Heart left ventricle (tissue), 13 donors: ENCODE results near the gene TUT1.

Source experiments
- CTCF ChIP-seq, 12 donors: fragments of 200-600 bp; sonication (generic) in 4 of 12; IDR thresholded peaks; one replicate each; pipeline versions ENCODE4 v1.5.0 to v1.8.0; 2018 to 2022; ENCODE audit warnings: antibody characterized with exemption in 12 of 12, mild to moderate bottlenecking in 5 of 12
- POLR2A ChIP-seq, 2 donors: fragments of 450-650 bp; IDR thresholded peaks; one replicate each; pipeline ENCODE4 v1.6.1; 2017; ENCODE audit warnings: antibody characterized with exemption in 2 of 2, mild to moderate bottlenecking in 2 of 2, moderate library complexity in 2 of 2
- donor health status: ischemic (EF 13 %, LVEDD 7.1; RV severe dilation, severe dysfunction).
- donor health status: DM: no; HTN: yes; CAD: no.
- donor health status: DM: no; HTN: no; CAD: no.
- donor health status: ischemic (EF 25% LVEDD 6.9; RV normal size, moderate dysfunction).
- donor health status: ischemic (EF 25% LVEDD 5.7; RV mildly dilated, moderate dysfunction).
- donor health status: ischemic (EF 35%, LVEDD 5.7; RV mildly dilated, moderate dysfunction).
- donor health status: nonischemic (EF 11% LVEDD 7.7; RV severe dilation, severe dysfunction).
- donor health status: DM: yes; HTN: yes; CAD: no.
- donor health status: PGD.
- donor health status: ischemic (EF 29% LVEDD 5.4; RV normal size, mild dysfunction).
- donor health status: nonischemic (EF 23%, LVEDD 6.1; RV moderate dilation, normal function).

- TF ChIP-seq CTCF (IDR thresholded peaks at IDR 0.05) (no peak), POLR2A (IDR thresholded peaks at IDR 0.05) (no peak)
These were observed 31.3 kb upstream of the TUT1 start for GRCh38 chr11:62622476-62623089.
